ENCODE measurements around the gene ABCC3.

ABCC3 gene, protein sequence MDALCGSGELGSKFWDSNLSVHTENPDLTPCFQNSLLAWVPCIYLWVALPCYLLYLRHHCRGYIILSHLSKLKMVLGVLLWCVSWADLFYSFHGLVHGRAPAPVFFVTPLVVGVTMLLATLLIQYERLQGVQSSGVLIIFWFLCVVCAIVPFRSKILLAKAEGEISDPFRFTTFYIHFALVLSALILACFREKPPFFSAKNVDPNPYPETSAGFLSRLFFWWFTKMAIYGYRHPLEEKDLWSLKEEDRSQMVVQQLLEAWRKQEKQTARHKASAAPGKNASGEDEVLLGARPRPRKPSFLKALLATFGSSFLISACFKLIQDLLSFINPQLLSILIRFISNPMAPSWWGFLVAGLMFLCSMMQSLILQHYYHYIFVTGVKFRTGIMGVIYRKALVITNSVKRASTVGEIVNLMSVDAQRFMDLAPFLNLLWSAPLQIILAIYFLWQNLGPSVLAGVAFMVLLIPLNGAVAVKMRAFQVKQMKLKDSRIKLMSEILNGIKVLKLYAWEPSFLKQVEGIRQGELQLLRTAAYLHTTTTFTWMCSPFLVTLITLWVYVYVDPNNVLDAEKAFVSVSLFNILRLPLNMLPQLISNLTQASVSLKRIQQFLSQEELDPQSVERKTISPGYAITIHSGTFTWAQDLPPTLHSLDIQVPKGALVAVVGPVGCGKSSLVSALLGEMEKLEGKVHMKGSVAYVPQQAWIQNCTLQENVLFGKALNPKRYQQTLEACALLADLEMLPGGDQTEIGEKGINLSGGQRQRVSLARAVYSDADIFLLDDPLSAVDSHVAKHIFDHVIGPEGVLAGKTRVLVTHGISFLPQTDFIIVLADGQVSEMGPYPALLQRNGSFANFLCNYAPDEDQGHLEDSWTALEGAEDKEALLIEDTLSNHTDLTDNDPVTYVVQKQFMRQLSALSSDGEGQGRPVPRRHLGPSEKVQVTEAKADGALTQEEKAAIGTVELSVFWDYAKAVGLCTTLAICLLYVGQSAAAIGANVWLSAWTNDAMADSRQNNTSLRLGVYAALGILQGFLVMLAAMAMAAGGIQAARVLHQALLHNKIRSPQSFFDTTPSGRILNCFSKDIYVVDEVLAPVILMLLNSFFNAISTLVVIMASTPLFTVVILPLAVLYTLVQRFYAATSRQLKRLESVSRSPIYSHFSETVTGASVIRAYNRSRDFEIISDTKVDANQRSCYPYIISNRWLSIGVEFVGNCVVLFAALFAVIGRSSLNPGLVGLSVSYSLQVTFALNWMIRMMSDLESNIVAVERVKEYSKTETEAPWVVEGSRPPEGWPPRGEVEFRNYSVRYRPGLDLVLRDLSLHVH (N-terminal part only)

DNA sequence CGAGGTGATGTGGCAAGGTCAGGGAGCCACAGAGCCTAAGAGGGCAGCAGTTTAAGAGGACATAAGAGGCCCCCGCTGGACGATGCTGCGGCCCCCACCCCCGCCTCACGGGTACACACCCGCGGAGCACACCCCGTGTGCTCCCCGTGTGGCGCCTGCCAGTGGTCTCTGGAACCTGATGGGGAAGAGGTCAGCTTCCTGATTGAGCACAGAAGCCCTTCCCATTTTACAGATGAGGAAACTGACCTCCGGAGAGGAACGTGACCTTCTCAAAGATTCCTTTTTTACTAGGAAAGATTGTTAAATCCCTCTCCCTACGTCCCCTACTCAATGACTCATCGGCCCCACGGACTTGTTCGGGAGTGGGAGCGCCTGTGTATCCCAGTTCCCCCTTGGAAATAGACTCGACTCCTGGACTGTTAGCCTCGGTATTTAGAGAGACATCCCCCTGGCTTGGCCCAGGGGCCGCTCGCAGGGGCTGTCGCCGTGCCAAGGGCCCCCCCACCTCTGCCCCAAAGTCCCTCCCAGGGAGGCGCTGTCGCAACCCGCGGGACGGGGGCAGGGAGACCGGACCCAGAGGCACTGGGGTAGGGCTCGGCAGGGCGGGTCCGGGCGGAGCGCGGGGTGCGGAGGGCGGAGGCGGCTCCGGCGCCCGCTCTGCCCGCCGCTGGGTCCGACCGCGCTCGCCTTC lies at the start of gene ABCC3:
TSS of gene ABCC3 (plus strand) at position 658 of the 691 bp plus-strand sequence. CDS start 56 bp downstream, outside the sequence.
- no peak for DNase-seq

GRCh38 chr17:50585346-50585745 lies 49.3 kb upstream of the ABCC3 start:
- no peak for DNase-seq

DNA sequence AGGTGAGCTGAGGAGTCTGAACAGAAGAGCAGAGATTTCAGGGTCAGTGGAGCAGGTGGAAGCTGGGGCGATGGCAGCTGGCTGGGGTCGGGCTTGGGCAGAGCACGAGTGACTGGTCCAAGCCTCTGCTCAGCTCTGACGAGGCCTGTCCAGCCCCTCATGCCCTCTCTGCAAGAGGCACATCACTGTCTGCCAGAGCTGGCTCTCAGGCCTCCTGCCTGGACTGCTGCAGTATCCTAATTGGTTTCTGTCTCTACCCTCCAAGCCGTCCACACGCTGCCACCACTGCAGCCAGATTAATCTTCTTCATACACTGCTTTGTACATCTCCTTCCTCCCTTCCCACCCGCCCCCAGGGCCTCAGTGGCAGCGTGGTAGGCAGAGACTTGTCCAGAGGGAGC lies 48.8 kb upstream of the ABCC3 start:
- DNase-seq, result no peak

GRCh38 chr17:50586421-50587247 lies 48.0 kb upstream of the ABCC3 start:
- DNase-seq, result no peak

GRCh38 chr17:50587571-50587970 lies 47.1 kb upstream of the ABCC3 start:
- DNase-seq, result no peak

GRCh38 chr17:50588391-50589049 lies 46.2 kb upstream of the ABCC3 start:
- no peak for DNase-seq

DNA sequence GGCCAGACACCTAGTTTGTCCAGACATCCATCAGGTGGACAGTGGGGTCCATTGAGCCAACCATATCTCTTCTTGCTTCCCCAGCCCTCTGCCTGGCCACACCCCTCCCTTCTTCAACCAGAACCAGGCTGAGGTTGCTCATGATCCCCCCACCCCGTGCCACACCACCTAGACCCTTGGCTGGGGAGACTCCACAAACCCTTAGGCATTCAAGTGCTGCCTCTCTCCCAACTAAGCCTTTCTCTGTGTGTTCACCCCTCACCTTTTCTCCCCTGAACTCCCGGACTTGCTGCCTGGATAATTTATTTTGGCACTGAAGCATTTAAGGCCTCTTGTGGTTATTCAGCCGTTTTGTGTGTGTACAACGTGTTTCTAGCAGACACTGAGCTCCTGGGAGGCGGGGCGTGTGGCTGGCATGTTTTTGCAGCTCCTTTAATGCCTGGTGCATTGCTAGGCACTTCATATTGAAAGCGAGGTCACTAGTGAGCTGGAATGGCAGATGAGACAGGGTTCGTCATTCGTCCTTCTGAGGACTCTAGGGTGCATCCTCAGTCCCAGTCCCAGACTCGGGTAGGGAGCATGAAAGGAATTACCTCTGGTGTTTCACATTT lies 45.5 kb upstream of the ABCC3 start:
- DNase-seq, result peak in 1 of 2 experiments; percentile 18

- no peak for DNase-seq
Measured at GRCh38 chr17:50590946-50591737, 43.5 kb upstream of the ABCC3 start.

DNA sequence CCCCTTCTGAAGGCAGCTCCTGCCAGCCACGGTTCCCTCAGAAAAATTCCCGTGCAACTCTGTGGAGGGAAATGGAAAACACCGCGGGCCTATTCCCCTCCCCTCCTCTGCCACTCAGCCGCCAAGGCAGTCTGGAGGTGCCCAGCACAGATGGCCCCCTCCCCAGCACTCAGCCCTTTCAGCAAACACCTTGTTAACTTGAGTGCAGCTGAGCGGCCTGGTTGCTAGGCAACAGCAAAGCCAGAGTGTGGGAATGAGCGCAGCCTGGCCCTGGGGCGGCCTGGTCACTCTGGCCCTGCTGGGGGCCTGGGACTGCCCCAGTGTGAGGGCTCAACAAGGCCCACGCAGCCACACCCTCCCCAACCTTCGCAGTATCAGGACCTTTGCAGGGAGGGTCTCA lies 41.4 kb upstream of the ABCC3 start:
- DNase-seq, result peak in 1 of 2 experiments; percentile 7

DNA sequence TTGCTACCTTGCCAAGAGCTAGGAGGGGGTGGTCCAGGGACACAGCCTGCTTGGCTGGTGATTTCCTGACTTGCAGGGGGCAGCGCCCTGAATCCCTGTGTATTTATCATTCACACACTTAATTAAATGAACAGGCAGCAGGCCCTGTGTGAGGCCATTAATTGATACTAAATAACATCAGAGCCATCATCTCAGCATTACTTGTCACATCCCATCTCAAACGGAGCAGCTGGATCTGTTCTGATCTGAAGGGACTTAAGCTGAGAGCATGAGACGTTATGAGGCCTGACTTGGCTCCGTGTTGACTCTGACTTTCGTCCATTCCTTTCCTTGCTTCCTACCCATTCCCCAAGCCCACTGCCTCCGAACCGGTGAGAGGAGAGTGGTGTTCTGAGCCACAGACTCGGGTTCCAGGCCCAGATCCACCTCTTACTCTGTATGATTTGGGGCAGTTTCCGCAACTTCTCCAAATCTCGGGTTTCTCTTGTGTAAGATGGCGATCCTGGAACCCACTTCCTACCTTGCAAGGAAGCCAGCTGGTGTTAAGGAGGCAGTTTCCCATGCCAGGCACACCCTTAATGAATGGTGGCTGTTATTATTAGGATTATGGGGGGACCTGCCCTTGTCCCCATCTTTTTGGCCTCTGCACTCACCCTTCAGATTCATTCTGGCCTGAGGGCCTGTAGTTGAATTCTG lies 40.4 kb upstream of the ABCC3 start:
- no peak for DNase-seq

DNA sequence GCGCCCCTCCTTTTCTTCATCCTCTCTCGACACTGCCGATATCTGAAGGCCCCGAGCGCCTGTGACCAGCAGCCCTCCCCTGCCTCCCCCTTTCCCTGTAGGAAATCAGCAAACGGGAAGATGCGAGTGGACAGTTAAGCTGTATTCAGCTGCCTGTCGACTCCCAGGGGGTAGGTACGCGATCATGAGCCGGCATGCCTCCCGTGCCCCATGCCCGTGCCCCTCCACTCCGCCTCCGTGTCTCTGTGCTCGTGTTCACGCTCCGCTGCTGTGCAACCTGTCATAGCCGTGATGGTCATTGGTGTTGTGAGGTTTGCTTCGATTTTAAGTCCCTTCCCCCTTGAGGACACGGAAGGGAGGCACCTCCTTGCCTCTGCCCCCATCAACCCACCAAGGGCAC lies 39.8 kb upstream of the ABCC3 start:
- DNase-seq, result no peak

DNA sequence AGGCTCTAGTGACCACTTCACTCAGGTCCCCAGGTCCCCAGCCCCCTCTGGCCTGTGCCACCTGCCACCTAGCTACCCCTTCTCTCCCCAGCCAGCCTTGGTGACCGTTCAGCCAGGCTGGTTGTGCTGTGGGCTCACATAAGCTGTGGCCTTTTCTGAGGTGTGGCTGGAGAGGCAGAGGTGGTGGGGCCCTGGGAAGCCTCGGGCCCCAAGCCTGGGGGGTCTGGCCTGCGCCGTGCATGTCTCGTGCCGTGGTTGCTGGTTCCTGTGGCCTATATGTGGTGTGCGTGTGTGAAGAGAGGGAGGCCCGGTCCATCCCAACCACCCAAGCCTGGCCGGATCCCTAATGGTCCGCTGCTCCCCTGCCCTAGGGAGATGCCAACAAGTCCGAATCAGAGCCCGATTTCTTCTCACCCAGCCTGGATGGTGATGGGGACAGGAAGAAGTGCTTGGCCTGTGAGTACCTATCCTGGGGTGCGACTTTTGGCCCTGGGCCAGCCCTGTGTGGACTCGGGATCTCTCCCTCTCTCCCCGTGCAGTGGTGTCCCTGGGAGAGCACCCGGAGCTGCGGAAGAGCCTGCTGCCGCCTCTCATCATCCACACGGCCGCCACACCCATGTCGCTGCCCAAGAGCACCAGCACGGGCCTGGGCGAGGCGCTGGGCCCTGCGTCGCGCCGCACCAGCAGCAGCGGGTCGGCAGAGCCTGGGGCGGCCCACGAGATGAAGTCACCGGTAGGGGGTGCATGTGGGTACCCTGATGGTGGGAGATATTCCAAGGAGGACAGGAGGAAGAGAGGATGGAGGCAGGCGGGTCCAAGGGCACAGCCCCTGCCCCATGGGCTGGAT lies 38.3 kb upstream of the ABCC3 start:
- no peak for DNase-seq

DNA sequence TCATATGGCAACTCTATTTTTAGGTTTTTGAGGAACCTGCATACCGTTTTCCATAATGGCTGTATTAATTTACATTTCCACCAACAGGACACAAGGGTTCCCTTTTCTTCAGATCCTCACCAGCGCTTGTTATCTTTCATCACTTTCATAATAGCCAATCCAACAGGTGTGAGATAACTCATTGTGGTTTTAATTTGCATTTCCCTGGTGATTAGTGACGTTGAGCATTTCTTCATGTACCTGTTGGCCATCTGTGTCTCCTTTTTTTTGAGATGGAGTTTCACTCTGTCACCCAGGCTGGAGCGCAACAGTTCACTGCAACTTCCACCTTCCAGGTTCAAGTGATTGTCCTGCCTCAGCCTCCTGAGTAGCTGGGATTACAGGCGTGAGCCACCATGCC lies 36.2 kb upstream of the ABCC3 start:
- no peak for DNase-seq

GRCh38 chr17:50599606-50600005 lies 35.1 kb upstream of the ABCC3 start:
- DNase-seq, result no peak

DNA sequence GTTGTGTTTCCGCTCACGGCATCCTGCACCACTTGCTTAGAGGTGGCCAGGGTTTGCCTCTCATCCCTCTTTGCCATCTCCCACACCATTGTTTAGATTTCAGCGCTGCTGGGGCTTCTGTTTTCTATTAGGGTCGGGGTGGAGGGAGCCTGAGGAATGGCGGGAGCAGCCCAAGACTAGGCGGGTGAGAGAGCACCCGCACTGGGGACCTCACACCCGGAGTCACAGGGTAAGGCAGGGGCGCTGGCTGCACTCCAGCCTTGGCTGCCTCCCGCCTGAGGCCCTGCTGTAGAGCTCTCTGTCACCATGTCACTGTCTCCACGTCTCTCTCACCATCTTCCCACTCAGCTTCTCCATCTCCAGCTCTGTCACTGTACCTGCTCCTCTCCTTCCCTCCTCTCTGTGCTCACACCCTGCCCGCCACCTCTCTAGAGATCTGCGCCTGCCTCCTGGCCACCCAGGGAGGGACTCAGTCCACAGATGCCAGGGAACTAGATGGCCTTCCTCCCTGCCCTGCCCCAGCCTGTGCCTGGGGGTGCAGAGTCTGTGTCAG lies 32.8 kb upstream of the ABCC3 start:
- no peak for DNase-seq

DNA sequence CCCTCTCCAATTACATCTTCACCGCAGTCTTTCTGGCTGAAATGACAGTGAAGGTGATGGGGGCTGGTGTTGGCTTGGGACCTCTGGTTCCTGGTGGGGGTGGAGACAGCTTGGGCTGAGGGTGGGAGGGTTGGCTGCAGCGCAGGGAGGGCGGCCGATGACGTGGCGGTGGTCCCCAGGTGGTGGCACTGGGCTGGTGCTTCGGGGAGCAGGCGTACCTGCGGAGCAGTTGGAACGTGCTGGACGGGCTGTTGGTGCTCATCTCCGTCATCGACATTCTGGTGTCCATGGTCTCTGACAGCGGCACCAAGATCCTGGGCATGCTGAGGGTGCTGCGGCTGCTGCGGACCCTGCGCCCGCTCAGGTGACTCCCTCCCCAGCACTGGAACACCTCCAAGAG lies 31.8 kb upstream of the ABCC3 start:
- DNase-seq, result no peak

DNA sequence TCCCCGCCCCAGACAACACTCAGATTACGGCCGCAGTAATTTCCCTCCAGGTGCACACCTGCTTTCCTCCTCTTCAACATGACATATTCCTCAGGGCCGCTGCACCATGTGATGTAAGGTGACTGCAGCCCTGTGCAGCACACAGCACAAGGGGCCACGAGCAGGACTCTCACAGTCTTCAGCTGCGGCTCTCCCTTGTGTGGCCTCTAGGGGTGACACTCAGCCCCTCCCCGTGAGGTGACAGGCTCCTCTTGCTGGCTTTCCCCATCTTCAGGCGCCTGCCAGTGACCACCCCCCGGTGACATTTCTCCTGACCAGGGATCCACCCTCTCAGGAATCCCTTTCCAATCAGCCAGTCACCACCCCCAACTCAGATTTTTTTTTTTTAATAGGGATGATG lies 31.3 kb upstream of the ABCC3 start:
- no peak for DNase-seq

GRCh38 chr17:50604513-50604912 lies 30.2 kb upstream of the ABCC3 start:
- peak; percentile 65 to 91 for DNase-seq
